ENCODE measurements around the gene NOP56. TPM values are rescaled to one million over a fixed set of nuclear protein-coding genes. Genes with fewer than 3 reads are reported as not detected.

Gene NOP56
- total and polyA plus RNA-seq, 2 of the 8 experiments (the other 6 are each of a cell fraction or from before 2014, with no cell fraction given): 391 to 677 TPM

DNA sequence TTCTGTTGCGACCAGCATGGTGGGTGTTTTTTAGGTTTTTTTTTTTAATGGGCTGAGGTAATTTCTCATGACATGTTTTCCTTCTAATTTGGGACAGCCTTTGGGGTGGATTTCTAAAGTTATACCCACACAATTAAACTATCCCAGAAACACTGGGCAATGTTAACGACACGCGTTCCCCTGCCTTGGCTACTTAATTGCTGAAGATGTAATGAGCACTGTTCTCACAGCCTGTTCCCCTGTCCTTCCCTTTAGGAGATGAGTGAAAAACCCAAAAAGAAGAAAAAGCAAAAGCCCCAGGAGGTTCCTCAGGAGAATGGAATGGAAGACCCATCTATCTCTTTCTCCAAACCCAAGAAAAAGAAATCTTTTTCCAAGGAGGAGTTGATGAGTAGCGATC lies 5.2 kb downstream of the NOP56 start (continued):
- TF ChIP-seq, protein P1, sequence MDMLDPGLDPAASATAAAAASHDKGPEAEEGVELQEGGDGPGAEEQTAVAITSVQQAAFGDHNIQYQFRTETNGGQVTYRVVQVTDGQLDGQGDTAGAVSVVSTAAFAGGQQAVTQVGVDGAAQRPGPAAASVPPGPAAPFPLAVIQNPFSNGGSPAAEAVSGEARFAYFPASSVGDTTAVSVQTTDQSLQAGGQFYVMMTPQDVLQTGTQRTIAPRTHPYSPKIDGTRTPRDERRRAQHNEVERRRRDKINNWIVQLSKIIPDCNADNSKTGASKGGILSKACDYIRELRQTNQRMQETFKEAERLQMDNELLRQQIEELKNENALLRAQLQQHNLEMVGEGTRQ (IDR thresholded peaks at IDR 0.05; ENCODE audit: low read length): no peak
- no peak for TF ChIP-seq POU5F1 (IDR thresholded peaks at IDR 0.05; ENCODE audit: low read depth, low read length)
